Thyroid gland (tissue), 4 donors: ENCODE measurements around the gene PDZK1IP1. TPM values are rescaled to one million over a fixed set of nuclear protein-coding genes. Genes with fewer than 3 reads are reported as not detected.

Experiments
- DNase-seq, 2 donors: peaks; one replicate each; pipeline ENCODE4 v3.0.0-alpha.2; 2019
- H3K27ac ChIP-seq, 3 donors: fragments of 200-600 bp; sonication (generic); 1 replicate in 2 of 3; 2 replicates in 1 of 3; pipeline ENCODE4 v1.5.1; 2016 to 2019; ENCODE audit warnings: mild to moderate bottlenecking in 1 of 3, moderate library complexity in 1 of 3
- H3K27me3 ChIP-seq: fragments of 200-600 bp; sonication (generic); one replicate; pipeline ENCODE4 v1.5.1; 2019
- H3K36me3 ChIP-seq, 2 donors: fragments of 200-600 bp; sonication (generic); one replicate each; pipeline ENCODE4 v1.5.1; 2016 to 2019
- H3K4me1 ChIP-seq, 2 donors: fragments of 200-600 bp; sonication (generic); one replicate each; pipeline ENCODE4 v1.5.1; 2017 to 2019
- H3K4me3 ChIP-seq, 3 donors: fragments of 200-600 bp; sonication (generic); replicated peaks in 1 of 3; 1 replicate in 2 of 3; 2 replicates in 1 of 3; pipeline ENCODE4 v1.5.1; 2016; ENCODE audit warnings: mild to moderate bottlenecking in 1 of 3
- H3K9me3 ChIP-seq: fragments of 200-600 bp; sonication (generic); one replicate; pipeline ENCODE4 v1.5.1; 2017
- POLR2A ChIP-seq, 2 donors: fragments of 450-650 bp; IDR thresholded peaks; one replicate each; pipeline ENCODE4 v1.6.1; 2017; ENCODE audit warnings: antibody characterized with exemption in 2 of 2, mild to moderate bottlenecking in 2 of 2, moderate library complexity in 1 of 2
- WGBS, 2 donors: methylation state at CpG; one replicate each; pipeline ENCODE4 v1.1.5; 2017; 5-methylcytosine and 5-hydroxymethylcytosine counted together
- intact Hi-C: fragments of 100-400 bp; cut with DNase I; formaldehyde crosslinking; loops from one replicate; pipeline ENCODE4 v1.15.1; 2023
- total RNA-seq, 4 donors: library from RNA; depleted of rRNA; stranded (reverse); fragments of >200 nt; gene quantifications; one replicate each; pipeline ENCODE4 v1.2.3, GENCODE V29; 2016
- TF ChIP-seq, protein P1 (sequence below), 6 experiments: fragments of 200-600 bp in 3 of 6; fragments of 450-650 bp in 3 of 6; sonication (generic) in 3 of 6; IDR thresholded peaks; one replicate each; pipeline ENCODE4 v1.5.1; 2016 to 2019; ENCODE audit warnings: antibody characterized with exemption in 6 of 6, mild to moderate bottlenecking in 2 of 6, inconsistent platforms in 1 of 6, moderate library complexity in 1 of 6

Gene PDZK1IP1
- total RNA-seq, 4 donors from 2014 or later: 0.83 to 3.0 TPM; not detected in 2

DNA sequence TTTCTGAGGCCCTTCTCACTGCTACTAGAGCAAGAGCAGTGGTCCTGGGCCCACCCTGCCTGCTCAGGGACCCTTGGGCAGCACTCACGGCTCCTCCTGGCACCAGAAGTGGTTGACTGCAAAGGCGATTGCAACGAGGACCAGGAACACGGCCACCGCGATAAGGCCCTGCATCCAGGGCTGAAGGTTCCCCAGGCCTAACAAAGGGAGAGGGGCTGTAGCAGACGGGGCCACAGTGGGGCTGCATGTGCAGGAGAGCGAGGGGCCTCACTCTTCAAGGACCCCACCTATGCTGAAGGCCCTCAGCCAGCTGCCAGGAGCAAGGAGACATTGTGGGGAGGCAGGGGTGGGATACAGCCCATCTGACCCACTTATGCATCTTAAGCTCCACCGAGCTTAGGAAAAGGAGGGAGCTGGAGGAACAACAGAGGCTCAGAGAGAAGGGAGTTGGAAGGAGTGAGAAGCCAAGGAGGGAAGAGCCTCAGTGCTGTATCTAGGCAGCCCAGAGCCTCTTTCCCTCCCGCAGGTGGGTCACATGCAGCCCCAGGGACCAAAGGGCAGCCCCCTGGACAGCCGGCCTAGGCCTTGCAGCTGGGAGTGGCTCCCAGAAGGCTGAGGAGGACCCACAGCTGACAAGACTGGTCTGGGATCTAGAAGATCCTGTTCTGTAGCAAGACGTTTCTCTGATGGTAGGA lies 2.5 kb downstream of the PDZK1IP1 start:
- Histone ChIP-seq H3K36me3 (no peaks in the 10 kb centered on the region), H3K4me3 (no peak overlapping the region), H3K27ac (no peak overlapping the region), H3K4me1 (peaks cover 0 to 12% of the 10 kb centered on the region in 2 donors), H3K9me3 (no peaks in the 10 kb centered on the region), H3K27me3 (no peaks in the 10 kb centered on the region)
- TF ChIP-seq, protein P1, sequence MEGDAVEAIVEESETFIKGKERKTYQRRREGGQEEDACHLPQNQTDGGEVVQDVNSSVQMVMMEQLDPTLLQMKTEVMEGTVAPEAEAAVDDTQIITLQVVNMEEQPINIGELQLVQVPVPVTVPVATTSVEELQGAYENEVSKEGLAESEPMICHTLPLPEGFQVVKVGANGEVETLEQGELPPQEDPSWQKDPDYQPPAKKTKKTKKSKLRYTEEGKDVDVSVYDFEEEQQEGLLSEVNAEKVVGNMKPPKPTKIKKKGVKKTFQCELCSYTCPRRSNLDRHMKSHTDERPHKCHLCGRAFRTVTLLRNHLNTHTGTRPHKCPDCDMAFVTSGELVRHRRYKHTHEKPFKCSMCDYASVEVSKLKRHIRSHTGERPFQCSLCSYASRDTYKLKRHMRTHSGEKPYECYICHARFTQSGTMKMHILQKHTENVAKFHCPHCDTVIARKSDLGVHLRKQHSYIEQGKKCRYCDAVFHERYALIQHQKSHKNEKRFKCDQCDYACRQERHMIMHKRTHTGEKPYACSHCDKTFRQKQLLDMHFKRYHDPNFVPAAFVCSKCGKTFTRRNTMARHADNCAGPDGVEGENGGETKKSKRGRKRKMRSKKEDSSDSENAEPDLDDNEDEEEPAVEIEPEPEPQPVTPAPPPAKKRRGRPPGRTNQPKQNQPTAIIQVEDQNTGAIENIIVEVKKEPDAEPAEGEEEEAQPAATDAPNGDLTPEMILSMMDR (IDR thresholded peaks at IDR 0.05): no peak
- TF ChIP-seq POLR2A (IDR thresholded peaks at IDR 0.05): no peak
- intact Hi-C loops: loop anchor here (10.0 kb wide), 3 partner anchors 147 to 527 kb away; partner anchors contain the start of genes CMPK1 and FOXD2
- DNase-seq: no peak
- 82 to 87% methylated on average over 12 of the region's 12 CpGs for WGBS, 2 donors

DNA sequence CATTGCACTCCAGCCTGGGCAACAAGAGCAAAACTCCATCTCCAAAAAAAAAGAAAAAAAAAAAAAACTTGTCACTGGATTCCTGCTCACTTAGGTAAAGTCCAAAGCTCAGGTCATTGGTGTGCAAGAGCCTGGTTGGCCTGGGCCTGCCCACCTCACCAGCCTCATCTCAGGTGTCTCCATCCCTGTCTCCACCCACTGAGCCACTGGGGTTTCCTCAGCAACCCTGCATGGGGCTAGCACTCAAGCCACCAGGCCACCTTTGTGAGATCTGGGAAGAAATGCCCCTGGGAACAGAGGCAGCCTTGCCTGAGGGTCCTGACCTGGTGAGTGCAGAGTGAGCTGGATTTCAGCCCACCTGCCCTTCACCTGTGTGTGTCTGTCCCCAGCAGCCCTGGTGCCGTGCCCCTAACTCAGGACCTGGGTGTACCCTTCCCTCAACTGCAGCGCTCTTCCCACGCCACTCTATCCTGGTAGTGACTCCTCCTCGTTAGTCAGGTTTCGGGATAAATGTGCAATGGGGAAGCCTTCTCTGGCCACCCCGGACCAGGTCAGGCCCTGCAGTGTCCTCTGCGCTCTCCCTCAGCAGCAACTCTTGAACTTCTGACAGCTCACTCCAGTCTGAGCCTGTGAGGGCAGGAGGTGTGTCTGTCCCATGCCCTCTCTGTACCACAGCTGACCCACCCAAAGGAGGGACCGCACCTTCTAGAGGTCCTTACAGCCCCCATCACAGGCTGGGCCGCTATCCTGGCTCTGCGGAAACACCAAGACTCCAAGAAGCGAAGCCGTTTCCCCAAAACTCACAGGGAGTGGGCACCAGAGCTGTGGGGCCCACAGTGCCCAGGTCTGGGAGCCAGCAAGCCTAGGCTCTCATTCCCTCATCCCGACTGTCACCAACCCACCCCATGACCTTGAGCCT lies 3.3 kb downstream of the PDZK1IP1 start:
- Histone ChIP-seq H3K4me3 (no peak overlapping the region), H3K36me3 (no peaks in the 10 kb centered on the region), H3K27ac (no peak overlapping the region), H3K9me3 (no peaks in the 10 kb centered on the region), H3K4me1 (peaks cover 0 to 12% of the 10 kb centered on the region in 2 donors), H3K27me3 (no peaks in the 10 kb centered on the region)
- no peak for DNase-seq
- TF ChIP-seq, protein P1 (IDR thresholded peaks at IDR 0.05): no peak
- TF ChIP-seq POLR2A (IDR thresholded peaks at IDR 0.05): no peak
- intact Hi-C loops: loop anchor here (10.0 kb wide), 3 partner anchors 148 to 528 kb away; partner anchors contain the start of genes CMPK1 and FOXD2
- whole genome bisulfite sequencing, 2 donors: 94 to 97% methylated on average over 12 to 13 of the region's 13 CpGs

DNA sequence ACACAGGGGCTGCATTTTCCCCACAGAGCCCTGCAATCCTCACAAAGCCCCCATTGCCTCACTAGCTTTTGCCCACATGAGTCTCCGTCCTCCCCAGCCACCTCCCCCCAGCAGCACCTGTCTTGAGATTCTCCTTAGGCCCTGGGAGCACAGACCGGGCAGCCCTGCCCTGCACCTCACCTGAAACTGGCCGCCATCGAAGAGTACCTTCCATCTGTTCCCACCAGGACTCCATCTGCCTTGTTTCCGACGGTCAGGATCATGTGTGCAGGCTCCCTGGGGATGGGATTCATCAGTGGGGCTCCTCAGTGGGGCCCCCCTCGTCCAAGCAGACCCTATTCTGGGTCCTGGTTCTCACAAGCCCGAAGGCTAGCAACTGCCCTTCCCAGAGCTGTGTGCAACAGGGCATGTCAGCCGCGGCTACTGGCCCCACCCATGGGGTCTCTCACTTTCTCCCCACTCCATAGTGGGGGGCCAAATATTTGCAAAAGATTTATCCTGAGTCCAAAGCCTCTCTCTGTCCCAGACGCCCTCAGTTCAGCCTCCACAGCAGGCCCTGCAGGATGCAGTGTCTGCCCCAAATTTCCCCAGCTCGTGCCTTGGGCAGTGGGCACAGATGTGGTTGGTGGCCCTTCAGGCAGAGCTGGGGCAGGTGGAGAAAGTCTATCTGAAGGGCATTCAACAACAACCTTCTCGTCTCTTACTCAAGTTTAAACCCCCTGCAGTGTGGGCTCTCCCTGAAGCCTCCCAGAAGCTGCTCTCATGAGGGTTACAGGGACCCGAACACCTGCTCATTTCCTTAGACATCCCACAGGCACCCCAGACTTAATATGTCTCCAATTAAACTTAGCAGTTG lies 4.8 kb downstream of the PDZK1IP1 start:
- intact Hi-C loops: loop anchor here (10.0 kb wide), 3 partner anchors 150 to 530 kb away; partner anchors contain the start of genes CMPK1 and FOXD2

DNA sequence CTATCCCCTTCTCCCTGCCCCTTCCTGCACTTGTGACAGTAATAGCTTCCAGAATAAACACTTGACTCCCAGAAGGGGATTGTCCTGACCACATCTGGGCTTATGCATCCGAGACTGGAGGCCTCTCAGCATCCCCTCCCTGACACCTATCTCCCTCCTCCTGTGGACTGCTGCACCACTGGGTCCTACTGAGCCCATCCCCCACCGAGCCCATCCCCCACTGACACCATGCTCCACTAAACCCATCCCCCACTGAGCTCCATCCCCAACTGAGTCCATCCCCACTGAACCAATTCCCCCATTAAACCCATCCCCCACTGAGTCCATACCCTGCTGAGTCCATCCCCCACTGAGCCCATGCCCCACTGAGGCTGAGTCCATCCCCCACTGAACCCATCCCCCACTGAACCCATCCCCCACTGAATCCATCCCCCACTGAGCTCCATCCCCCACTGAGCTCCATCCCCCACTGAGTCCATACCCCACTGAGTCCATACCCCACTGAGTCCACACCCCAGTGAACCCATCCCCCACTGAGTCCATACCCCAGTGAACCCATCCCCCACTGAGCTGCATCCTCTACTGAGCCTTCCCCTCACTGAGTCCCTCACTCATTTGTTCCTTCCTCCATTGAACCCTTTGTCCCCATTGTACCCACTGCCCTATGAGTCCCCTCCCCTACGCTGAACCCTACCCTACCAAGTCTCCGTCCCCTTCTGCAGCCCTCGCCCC lies 5.6 kb downstream of the PDZK1IP1 start:
- intact Hi-C loops: loop anchor here (10.0 kb wide), 3 partner anchors 151 to 531 kb away; partner anchors contain the start of genes CMPK1 and FOXD2

More for the DNA sequence above, 4.8 kb downstream of the PDZK1IP1 start:
- no peaks in the 10 kb centered on the region for H3K36me3 ChIP-seq
- DNase-seq: no peak
- WGBS, 2 donors: 81 to 84% methylated on average over 12 to 13 of the region's 14 CpGs
- H3K27ac ChIP-seq: no peak overlapping the region
- no peaks in the 10 kb centered on the region for H3K27me3 ChIP-seq
- no peaks in the 10 kb centered on the region for H3K9me3 ChIP-seq
- peaks cover 5 to 8% of the 10 kb centered on the region in 2 donors for H3K4me1 ChIP-seq
- H3K4me3 ChIP-seq: no peak overlapping the region
- TF ChIP-seq, protein P1 (IDR thresholded peaks at IDR 0.05): no peak
- no peak for TF ChIP-seq POLR2A (IDR thresholded peaks at IDR 0.05)

More for the DNA sequence above, 5.6 kb downstream of the PDZK1IP1 start:
- DNase-seq: no peak
- Histone ChIP-seq H3K9me3 (no peaks in the 10 kb centered on the region), H3K27me3 (no peaks in the 10 kb centered on the region), H3K36me3 (no peaks in the 10 kb centered on the region), H3K4me3 (no peak overlapping the region), H3K27ac (no peak overlapping the region), H3K4me1 (peaks cover 12 to 14% of the 10 kb centered on the region in 2 donors)
- TF ChIP-seq, protein P1 (IDR thresholded peaks at IDR 0.05): no peak
- no peak for TF ChIP-seq POLR2A (IDR thresholded peaks at IDR 0.05)
- WGBS, 2 donors: 72 to 75% methylated on average over 5 of the region's 5 CpGs
